ENCODE results near the gene SOX30. TPM values are rescaled to one million over a fixed set of nuclear protein-coding genes. Genes with fewer than 3 reads are reported as not detected.
"Not testable (repeated sequence)": the region's sequence is repeated elsewhere in the genome, so short reads cannot be mapped to it uniquely, and the experiment has no call there.

Gene SOX30
- under 1 TPM; 0.37 to 0.44 TPM for total RNA-seq
- long read RNA-seq = 0 reads

DNA sequence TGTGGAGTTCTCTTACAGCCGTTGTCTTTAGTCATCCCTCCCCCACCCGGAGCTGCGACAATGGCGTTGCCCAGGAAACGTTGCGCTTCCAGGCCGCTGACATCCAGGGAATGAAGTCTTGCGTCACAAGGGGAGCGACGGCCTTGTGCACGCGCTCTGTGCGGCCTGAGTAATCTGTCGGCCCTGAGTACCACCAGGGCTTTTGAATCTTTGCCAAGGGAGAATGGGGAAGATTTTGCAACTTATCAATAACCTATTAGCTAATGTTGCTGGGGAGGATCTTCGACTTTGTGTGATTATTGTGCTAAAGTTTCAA is at the start of gene SOX30:
Gene SOX30 (minus strand): TSS at position 62 of the 316 bp plus-strand sequence. CDS start 360 bp downstream, outside the sequence.
- no peak for ATAC-seq
- intact Hi-C loops (cut with DNase I) = no loop called here

DNA sequence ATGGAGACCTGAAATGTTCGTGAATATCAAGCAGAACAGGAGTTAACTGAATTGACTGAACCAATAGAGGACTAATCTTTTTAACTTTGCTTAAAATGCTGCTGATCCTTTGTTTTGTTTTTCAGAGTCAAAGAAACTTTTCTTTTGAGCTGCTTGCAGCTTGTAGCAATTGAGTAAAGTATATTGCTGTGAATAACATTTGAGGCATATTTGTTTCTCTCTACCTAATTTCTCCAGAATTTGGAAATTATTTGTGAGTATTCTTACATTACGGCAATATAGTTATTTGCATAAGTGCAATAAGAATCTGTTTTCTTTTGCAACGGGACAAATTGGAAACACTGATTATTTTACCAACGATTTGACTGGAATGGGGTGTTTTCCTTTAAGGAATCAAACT is 46.4 kb upstream of the SOX30 start:
- intact Hi-C loops (cut with DNase I); ATAC-seq; DNase-seq: not testable (repeated sequence)

More for the DNA sequence above, at the start of gene SOX30:
- DNase-seq = no peak

DNA sequence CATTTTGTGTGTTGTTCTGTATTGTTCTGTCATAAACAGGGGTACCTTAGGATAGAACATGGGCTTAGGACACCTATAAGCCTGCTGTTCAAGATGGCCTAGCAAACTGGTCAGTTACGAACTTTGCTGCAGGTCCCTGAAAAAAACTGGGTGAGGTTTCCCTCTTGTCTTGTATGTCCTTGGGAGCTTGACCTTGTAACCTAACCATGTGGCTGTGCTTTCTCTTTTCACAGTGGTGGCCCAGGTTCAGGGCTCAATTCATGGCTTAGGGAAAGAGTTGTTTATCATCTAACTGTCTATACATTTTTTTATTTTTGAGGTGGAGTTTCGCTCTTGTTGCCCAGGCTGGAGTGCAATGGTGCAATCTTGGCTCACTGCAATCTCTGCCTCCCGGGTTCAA is 43.9 kb upstream of the SOX30 start:
- not testable (repeated sequence) for ATAC-seq

DNA sequence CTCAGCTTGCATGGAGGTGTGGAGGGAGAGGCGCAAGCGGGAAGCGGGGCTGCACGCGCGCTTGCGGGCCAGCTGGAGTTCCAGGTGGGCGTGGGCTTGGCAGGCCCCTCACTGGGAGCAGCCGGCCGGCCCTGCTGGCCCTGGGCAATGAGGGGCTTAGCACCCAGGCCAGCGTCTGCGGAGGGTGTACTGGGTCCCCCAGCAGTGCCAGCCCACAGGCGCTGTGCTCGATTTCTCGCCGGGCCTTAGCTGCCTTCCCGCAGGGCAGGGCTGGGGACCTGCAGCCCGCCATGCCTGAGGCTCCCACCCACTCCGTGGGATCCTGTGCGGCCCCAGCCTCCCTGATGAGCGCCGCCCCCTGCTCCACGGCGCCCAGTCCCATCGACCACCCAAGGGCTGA is 41.6 kb upstream of the SOX30 start:
- intact Hi-C loops (cut with DNase I); DNase-seq; ATAC-seq: not testable (repeated sequence)

More for the DNA sequence above, 43.9 kb upstream of the SOX30 start:
- DNase-seq; intact Hi-C loops (cut with DNase I): not testable (repeated sequence)

DNA sequence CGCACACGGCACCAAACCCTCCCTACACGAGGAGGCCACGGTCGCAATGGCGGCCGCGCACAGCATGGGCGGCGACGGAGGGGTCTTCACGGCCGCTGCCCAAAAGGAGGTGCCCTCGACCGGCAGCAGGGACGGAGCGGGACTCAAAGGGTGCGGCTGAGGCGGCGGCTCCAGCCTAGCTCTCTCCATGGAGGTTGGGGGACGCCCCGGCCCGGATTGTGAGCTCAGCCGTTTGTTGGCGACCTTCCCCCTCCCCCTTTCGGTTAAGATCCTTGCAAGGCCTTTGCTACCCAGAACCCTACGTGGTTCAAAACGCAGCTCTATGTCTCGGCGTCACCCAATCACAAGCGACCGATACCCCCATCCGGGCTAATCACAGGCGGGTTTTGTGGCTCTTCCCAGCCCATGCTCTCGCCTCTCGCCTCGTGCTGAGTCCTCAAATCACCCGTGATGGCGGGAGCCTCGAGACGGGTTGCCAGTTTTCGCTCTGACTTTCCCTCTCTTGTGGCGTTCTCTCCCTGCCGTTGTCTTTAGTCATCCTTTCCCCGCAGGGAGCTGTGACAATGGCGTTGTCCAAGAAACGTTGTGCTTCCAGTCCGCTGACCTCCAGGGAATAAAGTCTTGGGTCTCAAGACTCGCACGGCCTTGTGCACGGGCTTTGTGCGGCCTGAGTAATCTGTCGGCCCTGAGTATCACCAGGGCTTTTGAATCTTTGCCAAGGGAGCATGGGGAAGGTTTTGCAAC is 38.6 kb upstream of the SOX30 start:
- intact Hi-C loops (cut with DNase I) = no loop called here
- DNase-seq = no peak
- no peak for ATAC-seq

DNA sequence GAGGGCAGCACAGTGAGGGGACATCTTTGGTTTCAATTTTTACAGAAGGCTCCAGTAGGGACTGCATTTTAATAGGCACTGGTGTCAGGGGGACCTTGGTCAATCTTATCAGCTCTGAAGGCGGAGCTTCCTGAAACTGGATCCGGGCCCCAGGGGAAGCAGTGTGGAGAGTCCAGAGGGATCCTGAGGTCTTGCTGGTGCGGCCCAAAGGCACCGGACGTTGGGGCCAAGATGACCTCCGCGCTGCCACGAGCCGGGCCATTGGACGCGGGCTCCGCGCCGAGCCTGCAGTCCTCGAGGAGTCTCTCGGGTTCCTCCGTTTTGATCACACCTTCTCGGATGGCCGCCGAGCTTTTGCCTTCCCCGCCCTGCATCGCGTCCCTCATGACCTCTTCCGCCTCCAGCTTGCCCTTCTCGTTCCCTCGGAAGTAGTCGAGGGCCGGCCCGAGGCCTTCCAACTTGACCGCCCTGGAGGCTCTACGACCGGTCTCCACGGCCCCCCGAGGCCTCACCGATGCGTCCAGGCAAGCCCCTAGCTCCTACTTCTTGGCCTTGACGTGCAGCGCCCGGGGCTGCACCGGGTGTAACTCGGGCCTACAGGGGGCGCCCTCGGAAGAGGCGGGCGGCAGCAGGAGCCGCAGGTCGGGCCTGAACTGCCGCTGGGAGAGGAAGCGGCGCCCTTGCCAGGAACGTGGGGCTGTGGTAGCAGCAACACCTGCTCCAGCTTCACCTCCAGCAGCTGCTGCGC is 37.9 kb upstream of the SOX30 start:
- no peak for ATAC-seq
- intact Hi-C loops (cut with DNase I) = no loop called here
- DNase-seq = no peak

DNA sequence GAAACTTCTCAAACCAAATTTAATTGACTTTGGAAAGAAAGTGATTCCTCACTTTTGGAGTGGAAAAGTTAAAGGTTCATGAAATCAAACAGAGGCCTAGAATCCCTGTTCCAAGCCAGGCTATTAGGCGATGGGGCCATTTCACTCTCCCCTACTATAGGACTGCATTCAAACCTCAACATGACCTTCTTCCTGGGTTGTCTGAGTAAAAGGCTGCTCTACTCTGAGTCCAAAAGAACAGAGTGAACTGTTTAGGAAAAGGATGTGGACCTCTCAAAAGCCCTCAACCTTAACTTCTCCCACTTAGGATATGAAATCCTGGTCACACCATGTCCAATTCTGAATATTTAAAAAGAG is 34.9 kb upstream of the SOX30 start:
- DNase-seq (no peak), ATAC-seq (no peak)
- intact Hi-C loops (cut with DNase I) = no loop called here

DNA sequence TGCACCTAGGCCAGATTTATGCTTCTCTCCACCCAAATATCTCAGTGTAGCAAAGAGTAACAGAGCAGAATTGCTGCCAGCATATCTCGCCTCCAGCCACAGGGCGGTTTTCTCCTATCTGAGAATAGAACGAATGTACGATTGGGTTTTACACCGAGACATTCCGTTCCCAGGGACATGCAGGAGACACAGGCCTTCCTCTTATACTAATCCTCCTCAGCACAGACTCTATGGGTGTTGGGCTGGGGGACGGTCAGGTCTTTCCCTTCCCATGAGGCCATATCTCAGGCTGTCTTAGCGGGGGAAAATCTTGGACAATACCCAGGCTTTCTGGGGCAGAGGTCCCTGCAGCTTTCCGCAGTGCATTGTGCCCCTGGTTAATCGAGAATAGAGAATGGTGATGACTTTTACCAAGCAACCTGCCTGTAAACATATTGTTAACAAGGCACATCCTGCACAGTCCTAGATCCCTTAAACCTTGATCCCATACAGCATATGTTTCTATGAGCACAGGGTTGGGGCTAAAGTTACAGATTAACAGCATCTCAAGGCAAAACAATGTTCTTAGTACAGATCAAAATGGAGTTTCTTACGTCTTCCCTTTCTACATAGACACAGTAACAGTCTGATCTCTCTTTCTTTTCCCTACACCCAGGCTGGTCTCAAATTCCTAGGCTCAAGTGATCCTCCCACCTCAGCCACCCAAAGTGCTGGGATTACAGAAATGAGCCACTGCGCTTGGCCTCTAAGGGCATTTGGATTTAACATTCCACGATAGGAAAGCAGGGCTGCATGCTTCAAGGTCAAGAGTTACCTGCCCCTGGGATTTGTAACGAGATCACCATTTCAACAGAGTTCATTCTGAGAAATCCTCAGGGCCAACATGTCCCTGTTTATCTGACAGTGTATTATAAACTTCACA is 34.3 kb upstream of the SOX30 start:
- intact Hi-C loops (cut with DNase I); DNase-seq: not testable (repeated sequence)
- ATAC-seq = peak; percentile 53 to 66

DNA sequence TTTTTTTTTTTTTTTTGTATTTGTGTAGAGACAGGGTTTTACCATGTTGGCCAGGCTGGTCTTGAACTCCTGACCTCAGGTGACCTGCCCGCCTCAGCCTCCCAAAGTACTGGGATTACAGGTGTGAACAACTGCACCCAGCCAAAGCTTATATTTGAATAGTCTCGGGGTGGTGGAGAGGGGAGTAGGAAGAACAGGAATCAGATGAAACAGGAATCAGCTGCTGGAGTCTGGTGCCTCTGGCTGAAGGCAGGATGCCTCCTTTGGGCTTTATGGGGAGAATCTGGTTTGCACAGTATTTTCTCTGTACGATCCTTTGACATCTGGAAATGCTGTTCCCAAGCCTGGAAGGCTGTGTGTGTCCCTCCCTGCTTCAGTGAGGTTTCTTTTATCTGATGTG is 30.0 kb upstream of the SOX30 start:
- intact Hi-C loops (cut with DNase I) = no loop called here
- no peak for ATAC-seq
- DNase-seq = no peak

DNA sequence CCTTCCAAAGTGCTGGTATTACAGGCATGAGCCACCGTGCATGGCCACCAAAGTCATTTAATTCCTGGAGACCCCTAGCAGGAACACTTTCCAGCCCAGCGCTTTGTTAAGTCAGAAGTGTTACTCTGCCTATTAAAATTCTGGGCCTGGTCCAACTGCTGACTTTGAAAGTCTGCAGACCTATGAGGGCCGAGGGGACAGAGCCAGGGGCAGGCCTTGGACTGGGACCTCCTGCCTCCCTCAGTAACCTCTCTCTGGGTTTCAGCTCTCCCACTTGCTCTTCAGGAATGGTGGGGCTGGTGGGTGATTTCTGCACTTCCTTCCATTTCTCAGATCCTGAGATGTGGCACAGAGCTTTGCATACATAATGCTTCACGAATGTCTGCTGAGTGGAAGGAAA is 28.8 kb upstream of the SOX30 start:
- intact Hi-C loops (cut with DNase I) = no loop called here
- DNase-seq (no peak), ATAC-seq (peak in 1 of 2 donors; percentile 30)

DNA sequence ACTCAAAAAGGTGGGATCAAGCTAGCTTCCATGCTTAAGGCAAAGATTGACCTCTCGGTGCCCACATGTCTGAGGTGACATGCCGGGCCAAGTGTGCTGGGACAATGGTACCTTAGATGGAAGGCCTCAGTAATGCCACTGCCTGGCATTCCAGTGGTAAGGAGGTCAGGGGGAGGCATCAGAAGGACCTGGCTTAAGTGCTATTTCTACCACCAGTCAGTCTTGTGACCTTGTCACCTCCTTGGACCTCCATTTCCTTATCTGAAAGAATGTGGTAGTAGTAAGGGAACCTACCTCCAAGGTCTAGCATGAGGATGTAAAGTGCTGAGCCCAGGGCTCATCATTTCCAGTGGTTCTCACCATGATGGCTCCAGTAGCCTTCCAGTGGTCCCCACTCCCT is 28.0 kb upstream of the SOX30 start:
- intact Hi-C loops (cut with DNase I) = no loop called here
- ATAC-seq (no peak), DNase-seq (no peak)

DNA sequence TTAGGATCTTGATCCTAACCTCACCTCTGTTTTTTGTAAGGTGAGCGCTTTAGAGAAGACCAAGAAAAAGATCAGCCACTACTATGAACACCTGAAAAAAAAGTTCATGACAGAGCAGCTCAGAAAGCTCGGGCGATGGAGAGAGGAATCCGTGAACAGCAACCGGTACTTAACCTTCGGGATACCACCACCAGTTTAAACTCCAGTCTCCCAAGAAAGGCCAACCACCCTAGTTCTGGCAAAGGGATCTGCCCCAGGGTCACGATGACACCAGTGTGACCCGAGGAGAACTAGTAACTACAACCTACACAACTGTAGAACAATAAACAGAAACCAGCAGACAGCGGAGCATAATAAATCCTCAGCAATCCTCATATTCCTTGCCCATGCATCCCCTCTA is 27.6 kb upstream of the SOX30 start:
- no peak for DNase-seq
- no peak for ATAC-seq
- intact Hi-C loops (cut with DNase I) = no loop called here

DNA sequence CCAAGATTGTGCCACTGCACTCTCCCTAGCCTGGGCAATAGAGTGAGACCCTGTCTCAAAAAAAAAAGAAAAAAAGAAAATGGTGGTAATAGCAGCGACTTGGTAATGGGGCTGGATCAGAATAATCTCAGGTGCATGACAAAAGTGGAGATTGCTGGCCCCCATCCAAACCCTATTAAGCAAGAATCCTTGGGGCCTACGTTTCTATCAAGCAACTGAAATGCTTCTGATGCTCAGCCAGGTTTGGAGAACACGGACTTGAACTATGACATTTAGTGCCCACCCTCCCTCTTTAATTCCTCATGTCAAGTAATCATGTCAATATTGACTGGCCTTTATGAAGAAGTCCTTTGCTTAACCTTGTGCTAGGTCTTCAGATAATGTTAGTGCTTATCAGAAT is 25.7 kb upstream of the SOX30 start:
- ATAC-seq = no peak
- intact Hi-C loops (cut with DNase I) = no loop called here
- DNase-seq = no peak

DNA sequence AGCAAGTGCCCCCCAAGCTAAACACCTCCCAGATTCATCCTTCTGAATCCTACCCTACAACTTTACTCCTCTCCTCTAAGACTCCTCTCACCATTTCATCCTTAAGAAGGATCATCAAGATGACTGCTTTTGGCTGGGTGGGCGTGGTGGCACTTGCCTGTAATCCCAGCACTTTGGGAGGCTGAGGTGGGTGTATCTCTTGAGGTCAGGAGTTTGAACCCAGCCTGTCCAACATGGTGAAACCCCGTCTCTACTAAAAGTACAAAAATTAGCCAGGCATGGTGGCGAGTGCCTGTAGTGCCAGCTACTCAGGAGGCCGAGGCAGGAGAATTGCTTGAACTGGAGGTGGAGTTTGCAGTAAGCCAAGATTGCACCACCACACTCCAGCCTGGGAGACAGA is 22.1 kb upstream of the SOX30 start:
- DNase-seq; ATAC-seq; intact Hi-C loops (cut with DNase I): not testable (repeated sequence)

DNA sequence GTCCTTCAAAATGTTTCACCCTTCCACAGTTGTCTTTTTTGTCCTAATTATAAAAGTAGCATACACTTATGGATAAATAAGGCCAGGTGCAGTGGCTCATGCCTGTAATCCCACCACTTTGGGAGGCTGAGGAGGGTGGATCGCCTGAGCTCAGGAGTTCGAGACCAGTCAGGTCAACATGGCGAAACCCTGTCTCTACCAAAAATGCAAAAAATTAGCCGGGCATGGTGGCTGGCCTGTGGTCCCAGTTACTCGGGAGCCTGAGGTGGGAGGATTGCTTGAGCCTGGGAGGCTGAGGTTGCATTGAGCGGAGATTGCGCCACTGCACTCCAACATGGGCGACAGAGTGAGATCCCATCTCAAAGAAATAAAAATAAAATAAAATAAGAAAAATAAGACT is 20.7 kb upstream of the SOX30 start:
- no peak for DNase-seq
- no peak for ATAC-seq
- intact Hi-C loops (cut with DNase I) = no loop called here

DNA sequence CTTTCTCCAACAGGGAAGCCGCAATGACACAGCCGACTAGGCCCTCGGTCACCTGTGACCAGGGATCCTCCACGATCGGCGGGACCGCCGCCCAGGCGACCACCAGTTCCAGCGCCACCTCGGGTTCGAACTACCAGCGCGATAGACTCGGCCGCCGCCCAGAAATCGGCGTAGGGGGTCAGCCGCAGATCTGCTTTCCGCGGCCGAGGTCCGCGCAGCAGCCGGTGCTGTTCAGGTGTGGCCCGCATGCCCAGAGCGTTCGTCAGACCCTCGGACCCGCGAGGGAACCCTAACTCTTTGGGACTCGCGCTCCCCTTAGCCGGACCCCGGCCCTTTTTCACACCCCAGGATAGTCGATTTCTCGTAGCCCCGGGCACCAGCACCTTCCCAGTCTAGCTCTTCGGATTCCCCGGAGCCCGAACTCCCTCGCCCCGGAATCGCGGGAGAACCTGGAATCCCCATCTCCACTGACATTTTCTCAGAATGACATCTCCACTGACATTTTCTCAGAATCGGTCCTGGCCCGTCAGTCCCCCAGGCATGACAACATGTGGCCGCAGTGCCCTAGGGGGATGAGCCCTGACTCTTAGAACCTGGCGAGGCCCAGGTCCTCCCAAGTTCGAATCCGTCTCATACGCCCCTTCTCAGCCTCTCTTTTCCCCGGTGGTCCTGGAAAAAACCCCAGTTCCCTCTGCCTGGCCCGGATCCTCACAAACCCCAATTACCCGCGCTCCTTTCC is 19.5 kb upstream of the SOX30 start:
- DNase-seq = no peak
- no peak for ATAC-seq
- intact Hi-C loops (cut with DNase I) = no loop called here

DNA sequence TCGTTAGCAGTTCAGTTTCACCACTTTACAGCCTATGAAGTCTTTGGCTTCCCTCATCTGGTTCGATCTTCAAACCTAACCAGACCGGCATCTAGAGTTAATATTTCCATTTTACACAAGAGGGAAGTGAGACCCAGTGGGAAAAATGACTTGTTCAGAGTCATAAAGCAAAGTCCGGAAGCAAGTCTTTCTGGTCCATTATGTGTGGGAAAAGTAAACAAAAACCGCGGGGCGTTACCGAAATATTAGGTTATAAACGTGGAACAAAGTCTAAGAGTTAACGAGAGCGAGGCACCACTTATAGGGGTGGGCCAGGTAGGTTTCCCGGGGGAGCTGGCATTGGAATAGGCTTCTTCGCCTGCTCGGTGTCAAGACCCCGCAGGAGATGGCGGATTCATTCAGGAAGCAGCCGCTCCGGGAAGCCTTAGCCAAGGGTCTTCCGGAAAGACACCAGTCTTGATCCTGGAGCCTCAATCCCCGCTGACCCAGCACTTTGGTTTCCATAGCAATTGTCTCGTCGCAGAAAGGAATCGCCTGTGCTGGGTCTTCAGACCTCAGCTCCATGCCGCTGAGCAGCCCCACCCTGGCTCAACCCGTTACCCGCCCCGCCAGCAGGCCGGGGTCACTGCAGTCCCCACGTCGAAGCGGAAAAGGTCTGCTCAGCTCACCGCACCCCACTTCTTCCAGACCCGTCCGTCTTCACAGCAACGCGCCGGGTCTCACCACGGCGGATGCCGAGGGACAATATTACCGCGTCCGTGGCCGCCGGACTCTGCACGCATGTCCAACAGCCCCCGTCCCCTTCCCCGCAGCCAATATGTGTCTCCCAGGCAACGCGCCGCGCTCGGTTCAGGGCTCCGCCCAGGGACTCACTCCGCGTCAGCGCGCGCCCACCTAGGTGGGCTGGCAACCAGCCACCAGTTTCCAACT is 18.7 kb upstream of the SOX30 start, which contains the start of gene C5orf52:
Gene C5orf52 (plus strand): TSS at position 872 of the 930 bp plus-strand sequence. CDS start 82 bp downstream, outside the sequence.
- intact Hi-C loops (cut with DNase I) = no loop called here
- ATAC-seq (peak; percentile 41 to 80), DNase-seq (peak; percentile 58)

DNA sequence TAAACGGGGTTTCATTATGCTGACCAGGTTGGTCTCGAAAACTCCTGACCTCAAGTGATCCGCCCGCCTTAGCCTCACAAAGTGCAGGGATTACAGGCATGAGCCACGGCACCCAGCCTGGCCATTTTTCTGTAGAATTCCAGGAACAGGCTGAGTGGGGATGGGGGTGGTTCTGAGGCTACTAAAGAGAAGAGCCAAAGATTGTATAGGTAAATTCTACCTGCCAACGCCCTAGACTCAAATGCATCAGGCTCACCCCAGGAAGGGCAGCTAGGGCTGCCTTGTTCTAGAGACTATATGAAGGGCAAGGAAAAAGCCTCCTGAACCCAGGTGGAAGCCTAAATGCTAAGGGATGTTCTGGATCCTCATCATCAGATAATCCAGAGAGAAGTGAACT is 17.5 kb upstream of the SOX30 start:
- DNase-seq (no peak), ATAC-seq (no peak)
- intact Hi-C loops (cut with DNase I) = loop anchor here (2.0 to 10.0 kb wide), 2 partner anchors 45 to 47 kb away; no protein-coding TSS in a partner anchor

Measured in left cardiac atrium (tissue), 4 donors.